AG04449 (cell line): ENCODE measurements around the gene FAM98C.

Source experiments
- CTCF ChIA-PET: fragments of 350-600 bp; formaldehyde crosslinking; extraction: SDS; loops from one replicate; lab custom pipeline; 2021; ENCODE audit warnings: antibody characterized with exemption; lab: Yijun Ruan, JAX
- POLR2A ChIA-PET: fragments of 400-600, 350-600 bp; formaldehyde crosslinking; extraction: SDS; loops from one replicate; lab custom pipeline; 2020; ENCODE audit warnings: antibody characterized with exemption, inconsistent platforms; lab: Yijun Ruan, JAX
- DNase-seq: peaks from one replicate; pipeline ENCODE4 v3.0.0-alpha.2; 2010; ENCODE audit warnings: low read depth, low spot score
- H3K4me3 ChIP-seq: 2 replicates; pipeline ENCODE4 v1.5.1; 2011; ENCODE audit warnings: low read depth, mild to moderate bottlenecking, control low read depth, low read length
- TF ChIP-seq, protein P1 (sequence below): IDR thresholded peaks from one replicate; pipeline ENCODE4 v1.5.1; 2011; ENCODE audit warnings: mild to moderate bottlenecking, moderate library complexity, low read length, control low read depth, inconsistent platforms; ENCODE audit not compliant: insufficient read depth; ENCODE audit errors: missing control alignments

FAM98C gene

DNA sequence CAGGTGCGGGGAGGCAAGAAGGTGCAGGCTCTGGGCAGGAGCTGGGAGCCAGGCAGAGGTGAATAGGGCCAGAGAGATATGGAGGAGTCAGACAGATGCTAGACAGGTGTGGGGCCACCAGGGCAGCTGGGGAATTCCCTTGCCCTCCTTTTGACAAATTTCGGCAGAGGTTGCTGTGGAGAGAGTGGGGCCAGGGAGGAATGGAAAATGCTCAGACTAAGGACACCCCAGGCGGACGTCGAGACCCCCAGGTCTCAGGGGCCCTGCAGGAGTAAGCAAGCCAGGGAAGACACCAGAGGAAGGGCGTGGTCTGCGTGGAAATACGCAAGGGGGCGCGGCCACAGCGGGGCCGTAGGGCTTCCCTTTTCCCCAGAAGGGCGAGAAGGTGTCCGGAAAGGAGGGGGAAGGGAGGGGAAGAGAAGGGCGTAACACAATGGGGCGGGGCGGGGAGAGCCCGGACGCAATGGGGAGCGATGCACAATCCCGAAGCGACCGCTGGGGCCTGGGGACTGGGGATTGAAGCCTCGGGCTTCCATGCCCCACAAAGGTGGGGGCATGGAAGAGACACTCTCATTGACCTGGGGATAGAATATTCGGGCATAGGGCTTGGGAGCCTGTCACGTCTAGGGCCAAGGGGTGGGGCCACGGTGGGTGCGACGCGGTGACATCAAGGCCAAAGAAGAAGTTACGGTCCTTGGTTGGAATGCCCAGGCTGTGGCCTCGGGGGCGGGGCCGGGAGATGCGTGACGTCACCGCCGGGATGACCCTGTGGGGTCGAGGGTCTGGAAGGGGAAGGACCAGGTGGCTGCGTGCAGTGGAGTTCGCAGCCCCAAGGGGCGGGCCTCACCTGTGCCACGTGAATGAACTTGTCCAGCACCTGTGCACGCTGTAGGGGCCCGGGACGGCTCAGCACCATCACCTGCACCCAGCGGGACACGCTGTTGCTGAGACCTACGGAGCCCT, 14.9 kb downstream of the FAM98C start:
- no peak overlapping the region; the same call in 1 of the 2 replicates for H3K4me3 ChIP-seq
- ChIA-PET CTCF (interaction anchor here (1.5 kb wide), 1 partner anchor 14 kb away, joined by 7 read pairs; the partner anchor contains the start of gene FAM98C), POLR2A (no interaction called here)
- TF ChIP-seq, protein P1, sequence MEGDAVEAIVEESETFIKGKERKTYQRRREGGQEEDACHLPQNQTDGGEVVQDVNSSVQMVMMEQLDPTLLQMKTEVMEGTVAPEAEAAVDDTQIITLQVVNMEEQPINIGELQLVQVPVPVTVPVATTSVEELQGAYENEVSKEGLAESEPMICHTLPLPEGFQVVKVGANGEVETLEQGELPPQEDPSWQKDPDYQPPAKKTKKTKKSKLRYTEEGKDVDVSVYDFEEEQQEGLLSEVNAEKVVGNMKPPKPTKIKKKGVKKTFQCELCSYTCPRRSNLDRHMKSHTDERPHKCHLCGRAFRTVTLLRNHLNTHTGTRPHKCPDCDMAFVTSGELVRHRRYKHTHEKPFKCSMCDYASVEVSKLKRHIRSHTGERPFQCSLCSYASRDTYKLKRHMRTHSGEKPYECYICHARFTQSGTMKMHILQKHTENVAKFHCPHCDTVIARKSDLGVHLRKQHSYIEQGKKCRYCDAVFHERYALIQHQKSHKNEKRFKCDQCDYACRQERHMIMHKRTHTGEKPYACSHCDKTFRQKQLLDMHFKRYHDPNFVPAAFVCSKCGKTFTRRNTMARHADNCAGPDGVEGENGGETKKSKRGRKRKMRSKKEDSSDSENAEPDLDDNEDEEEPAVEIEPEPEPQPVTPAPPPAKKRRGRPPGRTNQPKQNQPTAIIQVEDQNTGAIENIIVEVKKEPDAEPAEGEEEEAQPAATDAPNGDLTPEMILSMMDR: no peak
- no peak for DNase-seq

DNA sequence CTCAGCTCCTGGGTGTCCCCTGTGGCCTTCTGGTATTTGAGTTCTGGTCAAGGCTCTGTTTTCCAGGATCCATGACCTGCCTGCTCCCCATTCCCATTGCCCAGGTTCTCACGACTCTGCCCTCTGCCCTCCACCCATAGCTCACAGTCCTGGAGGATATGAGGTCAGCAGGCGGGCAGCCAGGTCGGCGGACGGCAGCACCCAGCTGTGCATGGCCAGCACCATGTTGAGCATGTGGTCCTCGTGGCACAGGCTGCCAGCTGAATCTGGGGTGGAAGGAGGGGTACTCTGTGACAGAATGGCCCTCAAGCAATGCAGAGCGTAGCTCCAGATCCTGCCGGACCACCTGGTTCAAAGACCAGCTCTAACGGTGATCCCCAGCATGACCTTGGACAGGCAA, 18.0 kb downstream of the FAM98C start:
- no peak for DNase-seq
- ChIA-PET POLR2A (no interaction called here), CTCF (interaction anchor here (1.2 to 1.3 kb wide), 2 partner anchors 18 to 124 kb away, joined by 3 to 4 read pairs; partner anchors contain the start of gene FAM98C)
- TF ChIP-seq, protein P1: no peak
- no peak overlapping the region for H3K4me3 ChIP-seq

DNA sequence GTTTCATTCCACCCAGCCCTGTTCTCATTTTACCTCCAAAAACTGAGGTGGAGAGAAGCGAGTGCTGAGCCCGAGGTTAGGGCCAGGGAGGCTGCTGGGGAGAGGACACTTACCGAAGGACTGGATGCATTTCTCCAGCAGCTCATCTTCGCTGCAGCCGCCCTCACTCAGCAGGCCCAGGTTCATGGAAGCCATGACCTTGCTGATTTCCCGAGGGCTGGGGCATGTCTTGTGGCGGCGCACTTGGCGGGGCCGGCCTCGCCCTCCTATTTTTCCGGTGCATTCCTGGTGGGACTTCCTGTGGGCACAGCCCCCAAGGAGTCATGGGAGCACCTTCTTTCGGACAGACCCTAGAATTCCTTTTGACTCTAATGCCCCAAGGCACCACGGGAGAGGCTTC, 19.0 kb downstream of the FAM98C start:
- ChIA-PET POLR2A (no interaction called here), CTCF (interaction anchor here (1.2 kb wide), 1 partner anchor 213 kb away, joined by 3 read pairs; no protein-coding TSS in a partner anchor)
- TF ChIP-seq, protein P1: no peak
- DNase-seq: no peak
- H3K4me3 ChIP-seq: no peak overlapping the region

DNA sequence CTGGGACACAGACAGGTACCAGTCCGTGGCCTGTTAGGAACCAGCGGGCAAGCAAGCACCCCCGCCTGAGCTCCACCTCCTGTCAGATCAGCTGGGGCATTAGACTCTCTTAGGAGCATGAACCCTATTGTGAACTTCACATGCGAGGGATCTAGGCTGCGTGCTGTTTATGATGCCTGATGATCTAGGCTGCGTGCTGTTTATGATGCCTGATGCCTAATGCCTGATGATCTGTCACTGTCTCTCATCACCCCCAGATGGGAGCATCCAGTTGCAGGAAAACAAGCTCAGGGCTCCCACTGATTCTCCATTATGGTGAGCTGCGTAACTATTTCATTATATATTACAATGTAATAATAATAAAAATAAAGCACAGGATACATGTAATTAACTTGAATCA, 19.5 kb downstream of the FAM98C start:
- no peak for DNase-seq
- no peak overlapping the region for H3K4me3 ChIP-seq
- ChIA-PET POLR2A (no interaction called here), CTCF (interaction anchor here (1.2 kb wide), 1 partner anchor 212 kb away, joined by 3 read pairs; no protein-coding TSS in a partner anchor)
- TF ChIP-seq, protein P1: no peak

DNA sequence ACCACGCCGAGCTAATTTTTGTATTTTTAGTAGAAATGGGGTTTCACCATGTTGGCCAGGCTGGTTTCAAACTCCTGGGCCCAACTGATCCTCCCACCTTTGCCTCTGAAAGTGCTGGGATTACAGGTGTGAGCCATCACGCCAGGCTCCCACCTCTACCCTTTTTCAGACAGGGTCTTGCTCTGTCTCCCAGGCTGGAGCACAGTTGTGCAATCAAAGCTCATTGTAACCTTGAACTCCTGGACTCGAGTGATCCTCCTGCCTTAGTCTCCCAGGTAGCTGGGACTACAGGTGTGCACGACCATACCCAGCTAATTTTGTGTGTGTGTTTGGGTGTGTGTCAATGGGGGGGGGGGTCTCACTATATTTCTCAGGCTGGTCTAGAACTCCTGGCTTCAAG, 21.4 kb downstream of the FAM98C start:
- TF ChIP-seq, protein P1: no peak
- no peak overlapping the region for H3K4me3 ChIP-seq
- CTCF ChIA-PET: interaction anchor here (1.1 kb wide), 1 partner anchor 210 kb away, joined by 3 read pairs; no protein-coding TSS in a partner anchor
- no peak for DNase-seq
- POLR2A ChIA-PET: no interaction called here
